ENCODE measurements around the gene SRGAP1. TPM values are rescaled to one million over a fixed set of nuclear protein-coding genes. Genes with fewer than 3 reads are reported as not detected.

Gene SRGAP1
- total and polyA plus RNA-seq, 2 of the 4 experiments (the other 2 are of a cell fraction) = 10.0 to 10.2 TPM

DNA sequence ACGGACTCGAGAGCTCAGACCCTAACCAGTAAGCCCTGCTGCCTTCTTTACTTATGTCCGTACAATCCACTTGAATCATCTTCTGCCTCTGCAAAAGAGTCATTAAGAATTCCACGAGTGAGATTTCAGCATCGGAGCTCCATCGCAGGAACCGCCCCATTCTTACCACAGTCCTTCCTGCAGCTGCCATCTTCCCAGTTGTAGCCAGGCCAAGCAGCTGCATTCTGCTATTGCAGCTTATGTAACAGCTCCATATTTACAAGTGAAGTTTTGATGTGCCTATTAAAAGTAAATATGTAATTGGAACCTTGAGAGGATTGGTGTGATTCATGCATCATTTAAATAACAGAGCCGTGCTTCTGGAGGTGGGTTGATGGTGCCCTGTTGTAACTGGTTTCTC, 220.2 kb downstream of the SRGAP1 start:
- Histone ChIP-seq H3K9me3 (ENCODE audit: control insufficient read depth, insufficient read depth, low read length) (no peaks in the 10 kb centered on the region), H2BK5ac (ENCODE audit: low read depth, low read length, poor library complexity, severe bottlenecking) (peak overlapping the region; percentile 83), H2AK9ac (replicated peaks; ENCODE audit: low read depth, low read length, poor library complexity) (no peak overlapping the region), H3K56ac (ENCODE audit: extremely low read depth, insufficient read depth, low read length) (no peak overlapping the region), H3K4me1 (ENCODE audit: control insufficient read depth, insufficient read depth, low read length) (peaks cover 11% of the 10 kb centered on the region), H3K4me3 (ENCODE audit: insufficient read depth, low read depth, low read length) (no peak overlapping the region), H3K27ac (ENCODE audit: insufficient read depth, low read length) (peak overlapping the region; percentile 23; the same call in 1 of the 2 replicates), H3K36me3 (ENCODE audit: control insufficient read depth, insufficient read depth, low read length) (peaks cover 17% of the 10 kb centered on the region), H4K20me1 (ENCODE audit: insufficient read depth, low read length) (no peaks in the 10 kb centered on the region), H3K27me3 (ENCODE audit: control insufficient read depth, insufficient read depth, low read length) (no peaks in the 10 kb centered on the region), H2AK5ac (ENCODE audit: low read depth, low read length) (peak overlapping the region; percentile 73; the same call in 1 of the 2 replicates), H3K9ac (ENCODE audit: low read depth, low read length) (no peak overlapping the region), H3K79me1 (ENCODE audit: low read depth in 1 of 2, low read length in 2 of 2) (peaks cover 29 to 50% of the 10 kb centered on the region in 2 experiments), H3K4me2 (ENCODE audit: low read depth, low read length) (no peak overlapping the region), H3K14ac (replicated peaks; ENCODE audit: low read depth, low read length) (0 out of 2 replicates have a peak overlapping the region, but pooled peaks have one; percentile 11), H3K4ac (ENCODE audit: low read depth, low read length) (peak overlapping the region; percentile 4; the same call in 1 of the 2 replicates), H2AFZ (replicated peaks; ENCODE audit: low read length, poor library complexity) (no peak overlapping the region), H4K5ac (ENCODE audit: low read depth, low read length) (peak overlapping the region; percentile 63; the same call in 1 of the 2 replicates), H4K91ac (ENCODE audit: insufficient read depth, low read depth, low read length) (peak overlapping the region; percentile 59), H3K9me1 (ENCODE audit: insufficient read depth, low read length) (peaks cover 2% of the 10 kb centered on the region), H4K8ac (ENCODE audit: low read depth in 2 of 2, low read length in 2 of 2) (peak overlapping the region in 1 of 2 experiments; percentile 48; a peak in 2 of 4 replicates), H3K23ac (ENCODE audit: low read depth, low read length) (no peak overlapping the region), H3K18ac (ENCODE audit: low read depth, low read length) (peak overlapping the region; percentile 57; the same call in 1 of the 2 replicates), H2BK15ac (ENCODE audit: low read depth, low read length) (no peak overlapping the region; the same call in 2 of the 3 replicates), H2BK120ac (ENCODE audit: low read depth, low read length) (peak overlapping the region; percentile 61; the same call in 1 of the 2 replicates), H2BK20ac (ENCODE audit: low read depth, low read length) (0 out of 2 replicates have a peak overlapping the region, but pooled peaks have one; percentile 21)
- BruUV-seq (replicated peaks) = no TSS peak
- intact Hi-C loops (cut with micrococcal nuclease) = no loop called here
- POLR2A ChIA-PET (ENCODE audit: unreplicated experiment) = no interaction called here
- CTCF ChIA-PET = no interaction called here
- in situ Hi-C loops (cut with MboI; ENCODE audit: low sequenced_read_pairs) = no loop called here
- ATAC-seq (ENCODE audit: low read depth) (no peak), DNase-seq (no peak)
- dilution Hi-C loops (cut with HindIII; ENCODE audit: low sequenced_read_pairs, unreplicated experiment) = no loop called here
- 100% methylated on average over 6 of the region's 8 CpGs; no CpG with 5 or more reads in 1 of the 2 experiments for WGBS, 2 experiments (ENCODE audit: extremely low coverage in 2 of 2, insufficient read length in 1 of 2)
- TF ChIP-seq SMC3 (IDR thresholded peaks at IDR 0.05; ENCODE audit: low read depth, low read length) (no peak), MXI1 (IDR thresholded peaks at IDR 0.05; ENCODE audit: borderline replicate concordance, low read depth, low read length) (no peak), USF2 (IDR thresholded peaks at IDR 0.05; ENCODE audit: low read depth, low read length) (no peak), MAZ (IDR thresholded peaks at IDR 0.05; ENCODE audit: borderline replicate concordance, low read depth, low read length) (no peak), MAFK (IDR thresholded peaks at IDR 0.05; ENCODE audit: low read depth, low read length) (no peak), NFE2L2 (IDR thresholded peaks at IDR 0.05; ENCODE audit: low read depth, low read length) (no peak), RCOR1 (IDR thresholded peaks at IDR 0.05; ENCODE audit: insufficient replicate concordance, low read length) (no peak), POLR2A (IDR thresholded peaks at IDR 0.05; ENCODE audit: low read depth, low read length) (no peak), RAD21 (IDR thresholded peaks at IDR 0.05; ENCODE audit: low read length) (no peak), RFX5 (IDR thresholded peaks at IDR 0.05; ENCODE audit: low read depth, low read length) (no peak), BHLHE40 (IDR thresholded peaks at IDR 0.05; ENCODE audit: low read depth, low read length) (no peak), FOS (IDR thresholded peaks at IDR 0.05; ENCODE audit: low read depth, low read length) (no peak), CEBPB (IDR thresholded peaks at IDR 0.05; ENCODE audit: low read depth, low read length) (no peak), CHD1 (IDR thresholded peaks at IDR 0.05; ENCODE audit: low read depth, low read length) (no peak)
- TF ChIP-seq, protein P1, sequence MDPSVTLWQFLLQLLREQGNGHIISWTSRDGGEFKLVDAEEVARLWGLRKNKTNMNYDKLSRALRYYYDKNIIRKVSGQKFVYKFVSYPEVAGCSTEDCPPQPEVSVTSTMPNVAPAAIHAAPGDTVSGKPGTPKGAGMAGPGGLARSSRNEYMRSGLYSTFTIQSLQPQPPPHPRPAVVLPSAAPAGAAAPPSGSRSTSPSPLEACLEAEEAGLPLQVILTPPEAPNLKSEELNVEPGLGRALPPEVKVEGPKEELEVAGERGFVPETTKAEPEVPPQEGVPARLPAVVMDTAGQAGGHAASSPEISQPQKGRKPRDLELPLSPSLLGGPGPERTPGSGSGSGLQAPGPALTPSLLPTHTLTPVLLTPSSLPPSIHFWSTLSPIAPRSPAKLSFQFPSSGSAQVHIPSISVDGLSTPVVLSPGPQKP (IDR thresholded peaks at IDR 0.05; ENCODE audit: borderline replicate concordance, low read depth, low read length) = no peak
- TF ChIP-seq, protein P2, sequence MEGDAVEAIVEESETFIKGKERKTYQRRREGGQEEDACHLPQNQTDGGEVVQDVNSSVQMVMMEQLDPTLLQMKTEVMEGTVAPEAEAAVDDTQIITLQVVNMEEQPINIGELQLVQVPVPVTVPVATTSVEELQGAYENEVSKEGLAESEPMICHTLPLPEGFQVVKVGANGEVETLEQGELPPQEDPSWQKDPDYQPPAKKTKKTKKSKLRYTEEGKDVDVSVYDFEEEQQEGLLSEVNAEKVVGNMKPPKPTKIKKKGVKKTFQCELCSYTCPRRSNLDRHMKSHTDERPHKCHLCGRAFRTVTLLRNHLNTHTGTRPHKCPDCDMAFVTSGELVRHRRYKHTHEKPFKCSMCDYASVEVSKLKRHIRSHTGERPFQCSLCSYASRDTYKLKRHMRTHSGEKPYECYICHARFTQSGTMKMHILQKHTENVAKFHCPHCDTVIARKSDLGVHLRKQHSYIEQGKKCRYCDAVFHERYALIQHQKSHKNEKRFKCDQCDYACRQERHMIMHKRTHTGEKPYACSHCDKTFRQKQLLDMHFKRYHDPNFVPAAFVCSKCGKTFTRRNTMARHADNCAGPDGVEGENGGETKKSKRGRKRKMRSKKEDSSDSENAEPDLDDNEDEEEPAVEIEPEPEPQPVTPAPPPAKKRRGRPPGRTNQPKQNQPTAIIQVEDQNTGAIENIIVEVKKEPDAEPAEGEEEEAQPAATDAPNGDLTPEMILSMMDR (conservative IDR thresholded peaks at IDR 0.05; ENCODE audit: low read depth, low read length) = no peak
